Medulla oblongata (tissue), 1 donor: ENCODE data around the gene GCKR.

Experiments used
- DNase-seq: peaks from one replicate; pipeline ENCODE4 v3.0.0-alpha.2; 2015; ENCODE audit errors: extremely low spot score

Gene GCKR

DNA sequence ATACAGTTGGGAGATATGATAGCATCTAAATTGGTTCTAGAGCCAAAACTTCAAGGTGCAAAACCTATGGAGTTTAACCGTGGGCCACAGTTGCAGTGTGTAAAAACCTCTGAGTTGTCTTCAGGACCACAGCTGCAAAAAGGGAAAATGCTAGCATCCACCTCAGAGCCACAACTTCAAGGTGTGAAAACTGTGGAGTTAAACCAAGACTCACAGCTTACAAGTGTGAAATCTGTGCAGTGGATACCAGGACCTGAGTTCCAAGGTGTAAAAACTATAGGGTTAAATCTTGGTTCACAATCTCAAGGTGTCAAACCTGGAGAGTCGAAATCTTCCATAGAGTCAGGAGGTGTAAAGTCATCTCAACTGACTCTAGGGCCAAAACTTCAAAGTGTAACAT is 75.8 kb downstream of the GCKR start:
- no peak for DNase-seq

DNA sequence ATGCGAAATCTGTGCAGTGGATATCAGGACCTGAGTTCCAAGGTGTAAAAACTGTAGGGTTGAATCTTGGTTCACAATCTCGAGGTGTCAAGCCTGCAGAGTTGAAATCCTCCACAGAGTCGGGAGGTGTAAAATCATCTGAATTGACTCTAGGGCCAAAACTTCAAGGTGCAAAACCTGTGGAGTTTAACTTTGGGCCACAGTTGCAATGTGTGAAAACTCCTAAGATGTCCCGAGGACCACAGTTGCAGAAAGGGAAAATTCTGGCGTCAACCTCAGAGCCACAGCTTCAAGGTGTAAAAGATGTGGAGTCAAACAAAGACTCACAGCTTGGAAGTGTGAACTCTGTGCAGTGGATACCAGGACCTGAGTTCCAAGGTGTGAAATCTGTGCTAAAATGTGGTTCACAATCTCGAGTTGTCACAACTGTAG is 76.4 kb downstream of the GCKR start:
- DNase-seq, result no peak
